ENCODE results near the gene UGDH.

UGDH gene

GRCh38 chr4:39480902-39481695 lies 46.1 kb downstream of the UGDH start:
- Histone ChIP-seq H3K9me3 (ENCODE audit: control insufficient read depth, insufficient read depth, low read depth, low read length) (no peaks in the 10 kb centered on the region), H3K27ac (ENCODE audit: extremely low read depth, low read depth, low read length) (no peak overlapping the region), H3K4me1 (ENCODE audit: control insufficient read depth, insufficient read depth, low read length) (no peaks in the 10 kb centered on the region), H3K4me3 (ENCODE audit: low read depth, low read length) (no peak overlapping the region), H3K36me3 (ENCODE audit: control insufficient read depth in 2 of 2, insufficient read depth in 1 of 2, low read length in 2 of 2) (peaks cover 0 to 7% of the 10 kb centered on the region in 2 experiments; a peak in 2 of 3 replicates)
- ChIA-PET CTCF (interaction anchor here (0.9 to 1.5 kb wide), 2 partner anchors 11 to 12 kb away, joined by 3 to 5 read pairs; no protein-coding TSS in a partner anchor), POLR2A (no interaction called here)
- TF ChIP-seq ZFP69B (tag by site-specific recombination; IDR thresholded peaks at IDR 0.05) (no peak), ZNF221 (tag by site-specific recombination; IDR thresholded peaks at IDR 0.05; ENCODE audit: borderline replicate concordance) (no peak), ZNF174 (tag by site-specific recombination; IDR thresholded peaks at IDR 0.05) (no peak), ZNF2 (tag by site-specific recombination; IDR thresholded peaks at IDR 0.05) (no peak), ZNF560 (tag by site-specific recombination; IDR thresholded peaks at IDR 0.05; ENCODE audit: borderline replicate concordance) (no peak), IKZF3 (tag by site-specific recombination; IDR thresholded peaks at IDR 0.05) (no peak), GLI4 (tag by site-specific recombination; IDR thresholded peaks at IDR 0.05) (no peak), SETDB1 (IDR thresholded peaks at IDR 0.05; ENCODE audit: insufficient read length, low read length) (no peak)

GRCh38 chr4:39480251-39480650 lies 47.0 kb downstream of the UGDH start:
- H3K4me3 ChIP-seq (ENCODE audit: low read depth, low read length): no peak overlapping the region
- ChIA-PET POLR2A (no interaction called here), CTCF (interaction anchor here (0.7 to 1.5 kb wide), 2 partner anchors 11 to 1304 kb away, joined by 3 read pairs; no protein-coding TSS in a partner anchor)
- no peak overlapping the region for H3K27ac ChIP-seq (ENCODE audit: extremely low read depth, low read depth, low read length)
- H3K36me3 ChIP-seq (ENCODE audit: control insufficient read depth in 2 of 2, insufficient read depth in 1 of 2, low read length in 2 of 2): peaks cover 0 to 8% of the 10 kb centered on the region in 2 experiments; a peak in 2 of 3 replicates
- no peak for TF ChIP-seq ZNF398 (tag by site-specific recombination; IDR thresholded peaks at IDR 0.05)
- no peak for TF ChIP-seq ZNF391 (tag by site-specific recombination; IDR thresholded peaks at IDR 0.05; ENCODE audit: borderline replicate concordance, low read depth)
- no peak for TF ChIP-seq INSM2 (tag by site-specific recombination; IDR thresholded peaks at IDR 0.05)
- no peak for TF ChIP-seq GLI4 (tag by site-specific recombination; IDR thresholded peaks at IDR 0.05)
- no peak for TF ChIP-seq ZSCAN23 (tag by site-specific recombination; IDR thresholded peaks at IDR 0.05)
- TF ChIP-seq ZNF239 (tag by site-specific recombination; IDR thresholded peaks at IDR 0.05): no peak
- TF ChIP-seq ZNF133 (tag by site-specific recombination; IDR thresholded peaks at IDR 0.05): no peak
- no peak for TF ChIP-seq ZNF335 (tag by site-specific recombination; conservative IDR thresholded peaks at IDR 0.05)
- no peak for TF ChIP-seq ZNF692 (tag by site-specific recombination; IDR thresholded peaks at IDR 0.05)
- TF ChIP-seq ZNF610 (tag by site-specific recombination; IDR thresholded peaks at IDR 0.05; ENCODE audit: borderline replicate concordance): no peak
- TF ChIP-seq ZNF202 (tag by site-specific recombination; IDR thresholded peaks at IDR 0.05; ENCODE audit: borderline replicate concordance): no peak
- H3K4me1 ChIP-seq (ENCODE audit: control insufficient read depth, insufficient read depth, low read length): no peaks in the 10 kb centered on the region
- no peaks in the 10 kb centered on the region for H3K9me3 ChIP-seq (ENCODE audit: control insufficient read depth, insufficient read depth, low read depth, low read length)
